Measurements from ENCODE around the gene ZG16B.

ZG16B gene

GRCh38 chr16:2845116-2845515 lies 15.0 kb downstream of the ZG16B start:
- DNase-seq (ENCODE audit: low spot score), result no peak

- peak; percentile 45 for DNase-seq (ENCODE audit: low spot score)
Observed at GRCh38 chr16:2846511-2847310, 16.6 kb downstream of the ZG16B start.

- no peak for DNase-seq (ENCODE audit: low spot score)
Observed at GRCh38 chr16:2848933-2849725, 19.0 kb downstream of the ZG16B start.

GRCh38 chr16:2852003-2852730 lies 22.1 kb downstream of the ZG16B start:
- DNase-seq (ENCODE audit: low spot score), result no peak

- DNase-seq (ENCODE audit: low spot score), result no peak
Observed at GRCh38 chr16:2852731-2853507, 22.8 kb downstream of the ZG16B start.

GRCh38 chr16:2853531-2854073 lies 23.5 kb downstream of the ZG16B start:
- DNase-seq (ENCODE audit: low spot score), result no peak

- DNase-seq (ENCODE audit: low spot score), result no peak
Observed at GRCh38 chr16:2854700-2855309, 24.7 kb downstream of the ZG16B start.

- no peak for DNase-seq (ENCODE audit: low spot score)
Observed at GRCh38 chr16:2855536-2855935, 25.4 kb downstream of the ZG16B start.

GRCh38 chr16:2856061-2856670 lies 26.1 kb downstream of the ZG16B start:
- peak; percentile 51 for DNase-seq (ENCODE audit: low spot score)

GRCh38 chr16:2856686-2857450 lies 26.8 kb downstream of the ZG16B start:
- DNase-seq (ENCODE audit: low spot score), result no peak

- no peak for DNase-seq (ENCODE audit: low spot score)
Observed at GRCh38 chr16:2857451-2858244, 27.5 kb downstream of the ZG16B start, which contains the start of gene PRSS22. Gene PRSS22, minus strand, starts transcription at chr16:2858170. Its CDS starts 66 bp downstream, at chr16:2858104.

GRCh38 chr16:2858245-2859025 lies 28.3 kb downstream of the ZG16B start:
- no peak for DNase-seq (ENCODE audit: low spot score)

- no peak for DNase-seq (ENCODE audit: low spot score)
Observed at GRCh38 chr16:2859686-2860265, 29.7 kb downstream of the ZG16B start.

GRCh38 chr16:2860826-2861567 lies 30.9 kb downstream of the ZG16B start:
- DNase-seq (ENCODE audit: low spot score), result no peak

GRCh38 chr16:2865651-2866050 lies 35.5 kb downstream of the ZG16B start:
- DNase-seq (ENCODE audit: low spot score), result no peak

GRCh38 chr16:2866431-2866830 lies 36.3 kb downstream of the ZG16B start:
- no peak for DNase-seq (ENCODE audit: low spot score)

GRCh38 chr16:2867661-2867986 lies 37.5 kb downstream of the ZG16B start:
- DNase-seq (ENCODE audit: low spot score), result no peak

Data from COLO829 (cell line).